ENCODE data around the gene HORMAD2. TPM values are rescaled to one million over a fixed set of nuclear protein-coding genes. Genes with fewer than 3 reads are reported as not detected.

The HORMAD2 gene
- total and polyA plus RNA-seq, 2 donors (not counting 1 experiment from before 2014, with no cell fraction given): not detected

DNA sequence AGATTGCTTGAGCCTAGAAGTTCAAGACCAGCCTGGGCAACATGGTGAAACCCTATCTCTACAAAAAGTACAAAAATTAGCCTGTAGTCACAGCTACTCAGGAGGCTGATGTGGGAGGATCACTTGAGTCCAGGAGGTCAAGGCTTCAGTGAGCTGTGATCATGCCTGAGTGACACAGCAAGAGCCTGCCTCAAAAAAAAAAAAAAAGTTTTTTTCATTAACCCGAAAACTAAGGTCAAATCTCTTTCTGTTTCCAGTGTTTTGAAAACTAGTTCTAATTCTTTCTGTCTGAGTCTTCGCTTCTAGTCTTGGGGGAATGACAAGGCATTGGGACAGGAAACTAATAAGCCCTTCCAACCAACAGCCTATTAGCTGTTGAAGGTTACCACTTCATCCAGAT, 108.6 kb downstream of the HORMAD2 start:
- Histone ChIP-seq H3K4me1 (ENCODE audit: control insufficient read depth in 2 of 2, insufficient read depth in 2 of 2, low read length in 2 of 2) (peaks cover 11 to 16% of the 10 kb centered on the region in 2 donors), H3K79me2 (ENCODE audit: control insufficient read depth, insufficient read depth, low read length) (no peaks in the 10 kb centered on the region), H3K4me2 (replicated peaks; ENCODE audit: low read depth, low read length, poor library complexity, severe bottlenecking) (no peak overlapping the region), H2AFZ (ENCODE audit: insufficient read depth, low read depth, low read length, poor library complexity, severe bottlenecking) (no peak overlapping the region), H3K4me3 (ENCODE audit: control extremely low read depth in 1 of 5, extremely low read depth in 1 of 5, insufficient read depth in 1 of 5, low read depth in 2 of 5, low read length in 4 of 5) (no peak overlapping the region), H3K9ac (ENCODE audit: low read length) (no peak overlapping the region), H3K9me3 (ENCODE audit: control extremely low read depth in 1 of 3, control insufficient read depth in 2 of 3, insufficient read depth in 1 of 3, low read length in 2 of 3) (no peaks in the 10 kb centered on the region), H3K27me3 (replicated peaks in 1 of 4; ENCODE audit: control extremely low read depth in 1 of 4, control insufficient read depth in 3 of 4, insufficient read depth in 4 of 4, low read length in 3 of 4) (no peaks in the 10 kb centered on the region), H3K36me3 (replicated peaks in 1 of 2; ENCODE audit: control extremely low read depth in 1 of 2, control insufficient read depth in 1 of 2, extremely low read depth in 1 of 2, insufficient read depth in 2 of 2, low read length in 1 of 2) (no peaks in the 10 kb centered on the region), H4K20me1 (ENCODE audit: control insufficient read depth, insufficient read depth, low read length, poor library complexity, severe bottlenecking) (no peaks in the 10 kb centered on the region), H3K27ac (ENCODE audit: low read length in 2 of 2) (no peak overlapping the region)
- Mint-ChIP-seq H3K9me3 (ENCODE audit: insufficient read depth) (no peaks in the 10 kb centered on the region), H3K27me3 (peaks cover 31% of the 10 kb centered on the region), H3K4me1 (peaks cover 21% of the 10 kb centered on the region), H3K4me3 (no peak overlapping the region), H3K27ac (no peak overlapping the region)
- intact Hi-C loops (cut with micrococcal nuclease): no loop called here
- WGBS (ENCODE audit: insufficient coverage): no CpG with 5 or more reads among the region's 2 CpGs
- DNase-seq (no peak), ATAC-seq (ENCODE audit: low read depth) (no peak)
- no peak for TF ChIP-seq EZH2 (IDR thresholded peaks at IDR 0.05; ENCODE audit: borderline replicate concordance, insufficient read depth, low read depth, low read length, poor library complexity, severe bottlenecking)
- TF ChIP-seq, protein P1, sequence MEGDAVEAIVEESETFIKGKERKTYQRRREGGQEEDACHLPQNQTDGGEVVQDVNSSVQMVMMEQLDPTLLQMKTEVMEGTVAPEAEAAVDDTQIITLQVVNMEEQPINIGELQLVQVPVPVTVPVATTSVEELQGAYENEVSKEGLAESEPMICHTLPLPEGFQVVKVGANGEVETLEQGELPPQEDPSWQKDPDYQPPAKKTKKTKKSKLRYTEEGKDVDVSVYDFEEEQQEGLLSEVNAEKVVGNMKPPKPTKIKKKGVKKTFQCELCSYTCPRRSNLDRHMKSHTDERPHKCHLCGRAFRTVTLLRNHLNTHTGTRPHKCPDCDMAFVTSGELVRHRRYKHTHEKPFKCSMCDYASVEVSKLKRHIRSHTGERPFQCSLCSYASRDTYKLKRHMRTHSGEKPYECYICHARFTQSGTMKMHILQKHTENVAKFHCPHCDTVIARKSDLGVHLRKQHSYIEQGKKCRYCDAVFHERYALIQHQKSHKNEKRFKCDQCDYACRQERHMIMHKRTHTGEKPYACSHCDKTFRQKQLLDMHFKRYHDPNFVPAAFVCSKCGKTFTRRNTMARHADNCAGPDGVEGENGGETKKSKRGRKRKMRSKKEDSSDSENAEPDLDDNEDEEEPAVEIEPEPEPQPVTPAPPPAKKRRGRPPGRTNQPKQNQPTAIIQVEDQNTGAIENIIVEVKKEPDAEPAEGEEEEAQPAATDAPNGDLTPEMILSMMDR (IDR thresholded peaks at IDR 0.05): no peak
- POLR2A ChIA-PET: no interaction called here
- CTCF ChIA-PET: no interaction called here

DNA sequence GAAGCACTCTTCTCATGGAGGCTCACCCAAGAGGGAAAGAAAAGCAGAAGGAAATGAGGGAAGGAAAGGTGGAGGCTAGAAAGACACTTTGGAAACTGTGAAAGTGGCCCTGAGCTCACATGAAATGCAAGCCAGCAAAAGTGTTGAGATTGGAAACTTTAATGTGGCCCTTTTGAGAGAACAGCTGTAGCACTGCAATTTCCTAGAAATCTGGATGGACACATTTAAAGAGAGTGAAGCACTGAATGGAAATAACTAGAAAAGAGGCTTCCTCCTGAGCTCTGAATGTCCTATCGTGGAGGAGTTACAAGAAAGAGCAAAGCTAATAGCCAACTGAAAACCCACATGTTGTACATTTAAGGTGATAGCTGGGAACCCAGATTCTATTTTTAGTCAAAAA, 110.3 kb downstream of the HORMAD2 start:
- no peaks in the 10 kb centered on the region for H3K79me2 ChIP-seq (ENCODE audit: control insufficient read depth, insufficient read depth, low read length)
- no peaks in the 10 kb centered on the region for H4K20me1 ChIP-seq (ENCODE audit: control insufficient read depth, insufficient read depth, low read length, poor library complexity, severe bottlenecking)
- POLR2A ChIA-PET: no interaction called here
- H3K4me1 ChIP-seq (ENCODE audit: control insufficient read depth in 2 of 2, insufficient read depth in 2 of 2, low read length in 2 of 2): peaks cover 11 to 16% of the 10 kb centered on the region in 2 donors
- Mint-ChIP-seq H3K4me3 (no peak overlapping the region), H3K27me3 (peaks cover 23% of the 10 kb centered on the region), H3K4me1 (peaks cover 24% of the 10 kb centered on the region), H3K9me3 (ENCODE audit: insufficient read depth) (no peaks in the 10 kb centered on the region), H3K27ac (no peak overlapping the region)
- 83% methylated on average over 1 of the region's 1 CpG for WGBS (ENCODE audit: insufficient coverage)
- DNase-seq (no peak), ATAC-seq (ENCODE audit: low read depth) (no peak)
- no peaks in the 10 kb centered on the region for H3K36me3 ChIP-seq (replicated peaks in 1 of 2; ENCODE audit: control extremely low read depth in 1 of 2, control insufficient read depth in 1 of 2, extremely low read depth in 1 of 2, insufficient read depth in 2 of 2, low read length in 1 of 2)
- H3K27me3 ChIP-seq (replicated peaks in 1 of 4; ENCODE audit: control extremely low read depth in 1 of 4, control insufficient read depth in 3 of 4, insufficient read depth in 4 of 4, low read length in 3 of 4): no peaks in the 10 kb centered on the region
- H3K9ac ChIP-seq (ENCODE audit: low read length): no peak overlapping the region
- no peak for TF ChIP-seq EZH2 (IDR thresholded peaks at IDR 0.05; ENCODE audit: borderline replicate concordance, insufficient read depth, low read depth, low read length, poor library complexity, severe bottlenecking)
- TF ChIP-seq, protein P1 (IDR thresholded peaks at IDR 0.05): no peak
- H3K4me2 ChIP-seq (replicated peaks; ENCODE audit: low read depth, low read length, poor library complexity, severe bottlenecking): no peak overlapping the region
- no peak overlapping the region for H3K4me3 ChIP-seq (ENCODE audit: control extremely low read depth in 1 of 5, extremely low read depth in 1 of 5, insufficient read depth in 1 of 5, low read depth in 2 of 5, low read length in 4 of 5)
- intact Hi-C loops (cut with micrococcal nuclease): no loop called here
- H2AFZ ChIP-seq (ENCODE audit: insufficient read depth, low read depth, low read length, poor library complexity, severe bottlenecking): no peak overlapping the region
- CTCF ChIA-PET: no interaction called here
- H3K27ac ChIP-seq (ENCODE audit: low read length in 2 of 2): no peak overlapping the region
- no peaks in the 10 kb centered on the region for H3K9me3 ChIP-seq (ENCODE audit: control extremely low read depth in 1 of 3, control insufficient read depth in 2 of 3, insufficient read depth in 1 of 3, low read length in 2 of 3)

Measured in B cell (primary cell).